HG02571 (cell line): Measurements from ENCODE around the gene TECTB.

Experiments
- ATAC-seq: cut with Tn5 transposase; IDR thresholded peaks from one replicate; pipeline ENCODE4 v1.9.1; 2021; ENCODE audit warnings: mild to moderate bottlenecking, moderate library complexity; ENCODE audit not compliant: unreplicated experiment

The TECTB gene

DNA sequence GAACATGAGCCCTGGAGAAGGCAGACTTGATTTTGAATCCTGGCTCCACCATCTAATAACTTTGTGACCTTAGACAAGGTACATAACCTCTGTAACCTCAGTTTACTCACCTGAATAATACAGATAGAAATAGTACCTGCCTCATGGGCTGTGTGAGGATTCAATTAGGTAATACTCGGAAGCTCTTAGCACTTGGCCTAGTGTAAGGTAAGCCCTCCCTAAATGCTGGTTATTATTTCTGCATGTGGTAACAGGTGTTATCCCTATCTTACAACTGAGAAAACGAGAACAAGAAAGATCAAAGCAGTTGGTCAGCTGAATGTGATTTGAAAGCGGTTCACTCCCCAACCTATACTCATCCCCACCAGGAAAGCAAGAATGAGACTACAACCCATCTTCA is 62.0 kb downstream of the TECTB start:
- no peak for ATAC-seq

DNA sequence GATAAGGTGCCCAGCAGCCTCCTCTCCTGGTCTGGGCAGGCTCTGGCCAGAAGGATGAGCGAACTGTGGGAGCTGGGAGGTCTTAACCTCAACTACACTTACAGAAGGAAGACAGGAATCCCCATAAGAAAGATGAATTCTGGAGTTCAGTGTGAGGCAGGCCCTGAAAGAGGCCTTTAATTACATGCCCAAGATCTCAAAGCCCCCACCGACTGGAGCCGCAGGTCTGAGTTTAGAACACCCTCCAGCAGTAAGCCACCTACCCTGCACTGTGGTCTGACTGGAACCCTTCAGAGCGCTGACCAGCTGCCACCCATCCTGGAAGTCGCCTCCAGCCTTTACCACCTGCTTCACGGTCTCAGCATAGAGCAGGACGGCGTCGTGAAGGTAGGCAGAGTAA is 62.5 kb downstream of the TECTB start:
- no peak for ATAC-seq

DNA sequence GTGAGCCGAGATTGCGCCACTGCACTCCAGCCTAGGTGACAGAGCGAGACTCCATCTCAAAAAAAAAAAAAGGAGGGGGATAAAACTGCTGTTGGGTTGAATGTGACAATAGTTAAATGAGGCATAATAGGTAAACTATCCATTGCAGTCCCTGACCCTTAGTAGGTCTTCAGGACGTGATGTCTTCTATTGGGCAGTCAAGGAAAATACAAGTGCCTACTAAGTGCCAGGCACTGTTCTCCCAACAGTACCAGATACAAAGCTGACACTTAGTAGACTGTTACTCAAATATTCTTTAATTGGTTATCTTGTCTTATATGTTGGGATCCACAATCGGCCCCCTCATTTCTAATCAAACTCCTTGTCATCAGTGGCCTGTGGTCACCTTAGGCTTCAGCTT is 63.6 kb downstream of the TECTB start:
- no peak for ATAC-seq

GRCh38 chr10:112347709-112348671 is 64.8 kb downstream of the TECTB start:
- no peak for ATAC-seq

GRCh38 chr10:112348759-112349158 is 65.6 kb downstream of the TECTB start:
- ATAC-seq: no peak

DNA sequence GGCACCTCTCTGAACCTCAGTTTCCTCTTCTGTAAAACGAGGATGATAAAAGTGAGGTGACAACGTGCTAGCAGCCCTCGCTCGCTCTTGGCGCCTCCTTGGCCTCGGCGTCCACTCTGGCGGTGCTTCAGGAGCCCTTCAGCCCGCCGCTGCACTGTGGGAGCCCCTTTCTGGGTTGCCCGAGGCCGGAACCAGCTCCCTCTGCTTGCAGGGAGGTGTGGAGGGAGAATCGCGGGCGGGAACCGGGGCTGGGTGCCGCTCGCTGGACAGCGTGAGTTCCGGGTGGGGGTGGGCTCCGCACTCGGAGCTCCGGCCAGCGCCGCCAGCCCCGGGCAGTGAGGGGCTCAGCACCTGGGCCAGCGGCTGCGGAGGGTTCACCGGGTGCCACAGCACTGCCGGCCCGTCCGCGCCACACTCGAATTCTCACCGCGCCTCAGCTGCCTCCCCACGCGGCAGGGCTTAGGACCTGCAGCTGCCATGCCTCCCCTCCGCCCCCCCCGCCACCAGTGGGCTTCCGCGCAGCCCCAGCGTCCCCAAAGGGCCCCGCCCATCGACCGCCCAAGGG is 66.4 kb downstream of the TECTB start:
- ATAC-seq: no peak

- no peak for ATAC-seq
Observed at GRCh38 chr10:112351146-112351545, 67.9 kb downstream of the TECTB start.

DNA sequence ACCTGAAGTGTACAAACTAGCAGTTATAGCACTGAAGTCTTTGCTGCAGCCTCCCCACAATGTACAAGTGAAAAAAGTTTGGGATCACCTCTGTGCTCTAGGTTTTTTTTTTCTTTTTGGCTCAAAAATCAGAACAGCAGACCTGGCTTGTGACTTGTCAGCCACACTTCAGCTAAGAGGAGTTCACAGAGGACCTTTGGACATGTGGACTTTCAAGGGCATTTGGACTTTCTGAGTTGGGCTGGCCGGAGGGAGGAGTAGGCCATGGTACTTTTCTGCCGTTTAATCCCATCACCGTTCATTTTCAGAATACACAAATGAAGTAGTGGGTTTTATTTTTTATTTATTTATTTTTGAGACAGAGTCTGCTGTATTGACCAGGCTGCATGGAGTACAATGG is 68.8 kb downstream of the TECTB start:
- ATAC-seq: no peak

DNA sequence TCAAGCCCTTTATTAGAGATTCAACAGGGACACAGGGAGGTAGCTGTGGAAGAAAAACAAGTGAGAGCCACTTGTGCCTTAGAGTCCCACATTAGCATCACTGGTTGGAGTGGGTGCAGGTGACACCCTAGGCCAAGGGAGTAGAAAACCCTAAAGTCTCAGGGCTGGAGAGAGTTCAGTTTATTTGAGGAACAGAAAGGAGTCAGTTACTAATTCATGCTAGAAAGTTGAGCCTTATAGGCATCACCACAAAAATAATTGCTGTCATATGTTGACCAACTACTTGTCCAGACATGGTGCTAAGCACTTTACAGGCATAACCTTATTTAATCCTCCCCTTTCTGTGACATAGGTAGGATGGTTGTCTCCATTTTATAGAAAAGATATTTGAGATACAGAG is 69.8 kb downstream of the TECTB start:
- no peak for ATAC-seq
